BJ (cell line): ENCODE data around the gene SFRP2. TPM values are rescaled to one million over a fixed set of nuclear protein-coding genes. Genes with fewer than 3 reads are reported as not detected.
A peak's percentile ranks its signal among the peaks of the same experiment; 100 is the strongest.

Experiments used
- CTCF ChIA-PET: fragments of 350-600 bp; formaldehyde crosslinking; extraction: SDS; loops from one replicate; lab custom pipeline; 2021; ENCODE audit warnings: antibody characterized with exemption, inconsistent platforms; lab: Yijun Ruan, JAX
- POLR2A ChIA-PET: fragments of 300-600 bp; sonication (Branson Sonifier 250); formaldehyde crosslinking; extraction: SDS; loops from one replicate; lab custom pipeline; 2021; ENCODE audit warnings: antibody characterized with exemption; lab: Charles Lee
- DNase-seq: peaks from one replicate; pipeline ENCODE4 v3.0.0-alpha.2; 2011; ENCODE audit warnings: low read depth
- H3K27me3 ChIP-seq: 2 replicates; pipeline ENCODE4 v1.6.0; 2011; ENCODE audit warnings: low read length; ENCODE audit not compliant: control insufficient read depth, insufficient read depth
- H3K36me3 ChIP-seq: 2 replicates; pipeline ENCODE4 v1.5.1; 2011; ENCODE audit warnings: low read length; ENCODE audit not compliant: control insufficient read depth, insufficient read depth
- H3K4me3 ChIP-seq: 2 replicates; pipeline ENCODE4 v1.5.1; 2011; ENCODE audit warnings: low read depth, mild to moderate bottlenecking, control low read depth, low read length
- CTCF ChIP-seq: IDR thresholded peaks from 2 replicates; pipeline ENCODE4 v1.5.1; 2011; ENCODE audit warnings: low read depth, mild to moderate bottlenecking, control low read depth, inconsistent platforms, low read length, moderate library complexity; ENCODE audit not compliant: insufficient read depth
- polyA plus RNA-seq: library from polyadenylated mRNA; depleted of rRNA; stranded (reverse); fragments of >200 nt; gene quantifications from 2 replicates; pipeline ENCODE4 v1.2.3, GENCODE V29; 2011; rRNA removed

Gene SFRP2
- polyA plus RNA-seq, 1 experiment: 0.05 TPM

DNA sequence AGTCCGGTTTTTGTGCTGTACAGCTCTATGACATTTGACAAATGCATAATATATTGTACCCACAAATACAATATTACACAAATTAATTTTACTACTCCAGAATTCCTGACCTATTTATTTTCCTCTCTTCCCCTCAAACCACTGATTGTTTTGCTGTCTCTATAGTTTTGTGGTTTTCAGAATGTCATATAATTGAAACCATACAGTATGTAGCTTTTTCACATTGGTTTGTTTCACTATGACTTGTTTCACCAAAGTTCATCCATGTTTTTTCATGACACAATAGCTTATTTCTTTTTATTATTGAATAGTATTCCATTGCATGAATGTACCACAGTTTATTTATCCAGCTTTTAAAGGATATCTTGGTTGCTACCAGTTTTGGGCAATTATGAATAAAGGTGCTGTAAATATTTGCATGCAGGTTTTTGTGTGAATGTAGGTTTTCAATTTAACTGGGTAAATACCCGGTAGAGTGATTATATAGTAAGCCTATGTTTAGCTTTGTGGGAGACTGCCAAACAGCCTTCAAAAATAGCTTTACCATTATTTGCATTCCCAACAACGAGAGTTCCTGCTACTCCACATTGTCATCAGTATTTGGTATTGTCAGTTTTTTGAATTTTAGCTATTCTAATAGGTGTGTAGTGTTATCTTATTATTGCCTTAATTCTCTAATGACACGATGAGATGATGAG is 55.0 kb downstream of the SFRP2 start:
- DNase-seq: no peak
- ChIA-PET POLR2A (no interaction called here), CTCF (no interaction called here)
- Histone ChIP-seq H3K27me3 (no peaks in the 10 kb centered on the region), H3K4me3 (no peak overlapping the region), H3K36me3 (no peaks in the 10 kb centered on the region)
- TF ChIP-seq CTCF: no peak

DNA sequence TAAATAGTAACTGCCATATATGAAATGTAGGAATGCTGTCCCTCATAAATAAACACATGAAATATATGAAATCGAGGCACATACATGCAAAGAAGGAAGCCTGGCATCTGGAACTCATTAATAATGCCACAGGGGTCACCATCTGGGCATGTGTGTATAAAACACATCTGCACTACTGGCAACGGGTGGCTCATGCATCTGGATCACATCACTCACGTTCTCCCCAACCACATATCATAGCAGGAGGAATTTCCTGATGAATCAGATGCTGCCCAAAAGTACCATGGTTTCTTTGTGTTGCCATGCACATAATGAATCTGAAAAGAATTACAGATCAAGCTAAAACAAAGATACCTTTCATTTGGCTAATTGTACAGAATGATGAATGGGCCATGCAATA is 57.6 kb downstream of the SFRP2 start:
- peak; percentile 64 for DNase-seq
- Histone ChIP-seq H3K27me3 (no peaks in the 10 kb centered on the region), H3K36me3 (no peaks in the 10 kb centered on the region), H3K4me3 (no peak overlapping the region)
- TF ChIP-seq CTCF: no peak
- ChIA-PET CTCF (no interaction called here), POLR2A (no interaction called here)

Other genes starting within 250 kb of the SFRP2 start
- 0.05 TPM in 1 of 2 replicates, not detected in the other for gene TLR2, start 104.8 kb downstream of the SFRP2 start, polyA plus RNA-seq
- gene RNF175, start 29.1 kb downstream of the SFRP2 start, polyA plus RNA-seq: 0.06 TPM in 1 of 2 replicates, not detected in the other